Osteoblast (primary cell): ENCODE measurements around the gene OSBPL1A. TPM values are rescaled to one million over a fixed set of nuclear protein-coding genes. Genes with fewer than 3 reads are reported as not detected.

Experiments used
- DNase-seq: peaks from one replicate; pipeline ENCODE4 v3.0.0; 2011; ENCODE audit warnings: low spot score, mixed read lengths; ENCODE audit not compliant: insufficient read length; ENCODE audit errors: missing footprints
- H2AFZ ChIP-seq: 2 replicates; pipeline ENCODE4 v1.6.0; 2011; ENCODE audit warnings: mild to moderate bottlenecking, low read length
- H3K27ac ChIP-seq: 2 replicates; pipeline ENCODE4 v1.5.1; 2011; ENCODE audit warnings: mild to moderate bottlenecking, low read depth, low read length, moderate library complexity
- H3K27me3 ChIP-seq: 2 replicates; pipeline ENCODE4 v1.6.0; 2012; ENCODE audit warnings: mild to moderate bottlenecking, control low read depth, inconsistent platforms, low read length, moderate library complexity; ENCODE audit not compliant: insufficient read depth
- H3K36me3 ChIP-seq: 2 replicates; pipeline ENCODE4 v1.5.1; 2011; ENCODE audit warnings: mild to moderate bottlenecking, low read length, control low read depth, moderate library complexity; ENCODE audit not compliant: insufficient read depth
- H3K4me1 ChIP-seq: 2 replicates; pipeline ENCODE4 v1.5.1; 2011; ENCODE audit warnings: mild to moderate bottlenecking, low read length, control low read depth, moderate library complexity; ENCODE audit not compliant: insufficient read depth
- H3K4me2 ChIP-seq: 2 replicates; pipeline ENCODE4 v1.6.0; 2011; ENCODE audit warnings: mild to moderate bottlenecking, low read length; ENCODE audit not compliant: insufficient read depth
- H3K4me3 ChIP-seq: fragments of 200-600 bp; sonication (generic); 3 replicates; pipeline ENCODE4 v1.5.1; 2012; ENCODE audit warnings: mild to moderate bottlenecking, low read length, inconsistent platforms; ENCODE audit not compliant: insufficient read depth
- H3K79me2 ChIP-seq: 2 replicates; pipeline ENCODE4 v1.6.0; 2012; ENCODE audit warnings: mild to moderate bottlenecking, low read length, control low read depth, inconsistent platforms; ENCODE audit not compliant: insufficient read depth
- H3K9me3 ChIP-seq: 2 replicates; pipeline ENCODE4 v1.5.1; 2011; ENCODE audit warnings: low read depth, low read length, control low read depth
- H4K20me1 ChIP-seq: 2 replicates; pipeline ENCODE4 v1.6.0; 2012; ENCODE audit warnings: mild to moderate bottlenecking, low read length, control low read depth; ENCODE audit not compliant: insufficient read depth
- total RNA-seq: library from RNA; depleted of rRNA; stranded (reverse); fragments of >200 nt; gene quantifications from 2 replicates; pipeline ENCODE4 v1.2.3, GENCODE V29; 2012
- TF ChIP-seq, protein P1 (sequence below): IDR thresholded peaks from 2 replicates; pipeline ENCODE4 v1.5.1; 2011; ENCODE audit warnings: mild to moderate bottlenecking, low read depth, low read length, moderate library complexity; ENCODE audit errors: extremely low read depth

The OSBPL1A gene
- total RNA-seq, 1 donor, result 51.8 TPM

DNA sequence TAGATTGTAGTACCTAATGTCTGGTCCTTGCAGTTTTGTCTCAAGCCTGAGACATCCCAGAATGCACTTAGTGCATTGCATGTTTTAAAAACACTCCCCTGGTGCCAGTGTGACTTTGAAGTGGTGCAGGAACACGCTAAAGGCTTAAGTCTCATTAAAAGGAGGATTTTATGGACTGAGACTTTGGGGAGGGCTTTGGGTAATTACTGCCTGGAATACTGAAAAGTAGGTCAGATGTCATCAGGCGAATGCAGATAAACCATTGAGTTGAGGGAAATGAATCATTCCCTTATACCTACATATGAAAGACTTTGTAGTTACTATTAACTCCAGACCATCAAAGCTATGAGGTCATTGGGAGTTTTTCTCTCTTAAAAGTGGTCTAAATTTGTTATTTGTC lies 3.0 kb upstream of the OSBPL1A start:
- Histone ChIP-seq H3K27ac (no peak overlapping the region), H3K79me2 (no peaks in the 10 kb centered on the region), H3K36me3 (no peaks in the 10 kb centered on the region), H3K4me1 (peaks cover 17% of the 10 kb centered on the region), H4K20me1 (no peaks in the 10 kb centered on the region), H3K27me3 (no peaks in the 10 kb centered on the region), H3K9me3 (no peaks in the 10 kb centered on the region), H3K4me3 (no peak overlapping the region), H3K4me2 (no peak overlapping the region), H2AFZ (no peak overlapping the region)
- TF ChIP-seq, protein P1, sequence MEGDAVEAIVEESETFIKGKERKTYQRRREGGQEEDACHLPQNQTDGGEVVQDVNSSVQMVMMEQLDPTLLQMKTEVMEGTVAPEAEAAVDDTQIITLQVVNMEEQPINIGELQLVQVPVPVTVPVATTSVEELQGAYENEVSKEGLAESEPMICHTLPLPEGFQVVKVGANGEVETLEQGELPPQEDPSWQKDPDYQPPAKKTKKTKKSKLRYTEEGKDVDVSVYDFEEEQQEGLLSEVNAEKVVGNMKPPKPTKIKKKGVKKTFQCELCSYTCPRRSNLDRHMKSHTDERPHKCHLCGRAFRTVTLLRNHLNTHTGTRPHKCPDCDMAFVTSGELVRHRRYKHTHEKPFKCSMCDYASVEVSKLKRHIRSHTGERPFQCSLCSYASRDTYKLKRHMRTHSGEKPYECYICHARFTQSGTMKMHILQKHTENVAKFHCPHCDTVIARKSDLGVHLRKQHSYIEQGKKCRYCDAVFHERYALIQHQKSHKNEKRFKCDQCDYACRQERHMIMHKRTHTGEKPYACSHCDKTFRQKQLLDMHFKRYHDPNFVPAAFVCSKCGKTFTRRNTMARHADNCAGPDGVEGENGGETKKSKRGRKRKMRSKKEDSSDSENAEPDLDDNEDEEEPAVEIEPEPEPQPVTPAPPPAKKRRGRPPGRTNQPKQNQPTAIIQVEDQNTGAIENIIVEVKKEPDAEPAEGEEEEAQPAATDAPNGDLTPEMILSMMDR, result no peak
- no peak for DNase-seq

DNA sequence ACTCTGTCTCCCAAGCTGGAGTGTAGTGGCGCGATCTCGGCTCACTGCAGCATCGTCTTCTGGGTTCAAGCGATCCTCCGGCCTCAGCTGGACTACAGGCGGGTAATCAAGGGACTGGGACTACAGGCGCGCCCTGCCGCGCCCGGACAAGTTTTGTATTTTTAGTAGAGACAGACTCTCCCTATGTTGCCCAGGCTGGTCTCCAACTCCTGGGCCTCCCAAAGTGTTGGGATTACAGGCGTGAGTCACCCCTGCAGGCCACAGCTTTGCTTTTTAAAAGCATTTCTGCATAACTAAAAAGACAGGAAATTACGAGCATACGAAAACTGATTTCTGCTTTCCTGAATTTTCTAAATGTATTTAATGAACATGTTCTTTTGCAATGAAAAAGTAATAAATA lies 916 bp upstream of the OSBPL1A start:
- H3K36me3 ChIP-seq, result no peaks in the 10 kb centered on the region
- peaks cover 3% of the 10 kb centered on the region for H3K79me2 ChIP-seq
- no peaks in the 10 kb centered on the region for H3K9me3 ChIP-seq
- peaks cover 17% of the 10 kb centered on the region for H3K4me1 ChIP-seq
- no peak overlapping the region for H3K4me3 ChIP-seq
- no peak for DNase-seq
- H4K20me1 ChIP-seq, result no peaks in the 10 kb centered on the region
- no peaks in the 10 kb centered on the region for H3K27me3 ChIP-seq
- H3K4me2 ChIP-seq, result peak overlapping the region; percentile 98
- no peak overlapping the region for H3K27ac ChIP-seq
- TF ChIP-seq, protein P1, result no peak
- no peak overlapping the region for H2AFZ ChIP-seq

DNA sequence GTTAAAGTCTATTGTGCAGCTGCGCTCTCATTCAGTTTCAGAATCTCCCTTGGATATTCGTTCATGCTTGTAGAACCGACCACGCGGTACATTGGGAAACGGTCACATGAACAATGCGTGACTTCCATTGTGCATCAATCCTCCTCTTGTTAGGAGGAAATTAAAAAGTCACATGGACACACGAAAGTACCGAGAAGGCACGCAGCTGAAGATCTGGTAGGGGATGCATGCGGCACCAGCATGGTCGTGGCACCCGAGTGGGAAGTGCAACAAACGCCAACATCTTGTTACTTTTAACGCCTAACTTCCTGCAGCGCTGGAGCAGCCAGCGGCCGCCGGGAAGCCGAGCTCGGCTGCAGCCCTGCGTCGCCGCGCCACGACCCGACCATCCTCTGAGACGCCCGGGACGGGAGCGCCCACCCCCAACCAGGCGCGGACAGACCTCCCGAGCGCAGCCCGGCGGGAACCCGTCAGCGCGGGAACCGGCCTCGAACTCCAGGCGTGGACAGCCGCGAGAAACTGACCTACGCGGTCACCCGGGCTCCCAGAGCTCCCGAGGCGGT lies 412 bp downstream of the OSBPL1A start:
- H3K27me3 ChIP-seq, result no peaks in the 10 kb centered on the region
- no peaks in the 10 kb centered on the region for H3K36me3 ChIP-seq
- peaks cover 17% of the 10 kb centered on the region for H3K4me1 ChIP-seq
- peaks cover 7% of the 10 kb centered on the region for H3K79me2 ChIP-seq
- H3K4me2 ChIP-seq, result peak overlapping the region; percentile 98
- H3K27ac ChIP-seq, result peak overlapping the region; percentile 66
- H3K4me3 ChIP-seq, result peak overlapping the region; percentile 82
- DNase-seq, result peak; percentile 79
- H4K20me1 ChIP-seq, result no peaks in the 10 kb centered on the region
- TF ChIP-seq, protein P1, result no peak
- no peaks in the 10 kb centered on the region for H3K9me3 ChIP-seq
- H2AFZ ChIP-seq, result peak overlapping the region; percentile 93

DNA sequence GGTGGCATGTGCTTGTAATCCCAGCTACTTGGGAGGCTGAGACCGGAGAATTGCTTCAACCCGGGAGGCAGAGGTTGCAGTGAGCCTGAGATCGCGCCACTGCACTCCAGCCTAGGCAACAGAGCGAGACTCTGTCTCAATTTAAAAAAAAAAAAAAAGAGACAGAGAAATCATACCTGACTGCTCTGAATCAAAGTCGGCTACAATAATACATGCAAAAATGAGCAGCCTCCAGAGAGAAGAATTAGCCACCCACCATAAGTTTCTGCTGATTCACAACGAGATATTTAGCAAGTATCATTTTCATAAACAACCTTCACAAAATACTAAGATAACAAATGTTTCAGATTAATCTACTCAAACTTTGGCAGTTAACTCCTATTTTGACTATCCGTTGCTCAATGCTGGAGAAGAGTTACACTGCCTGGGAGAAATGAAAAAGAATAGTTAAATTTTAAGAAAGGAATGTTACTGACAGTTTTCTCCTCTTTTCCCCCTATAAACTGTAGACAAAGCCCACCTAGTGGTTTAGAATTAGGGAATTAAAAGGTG lies 1.5 kb downstream of the OSBPL1A start:
- Histone ChIP-seq H3K79me2 (peaks cover 8% of the 10 kb centered on the region), H3K9me3 (no peaks in the 10 kb centered on the region), H2AFZ (no peak overlapping the region), H4K20me1 (no peaks in the 10 kb centered on the region), H3K4me1 (peaks cover 17% of the 10 kb centered on the region), H3K27ac (no peak overlapping the region), H3K36me3 (no peaks in the 10 kb centered on the region), H3K4me2 (peak overlapping the region; percentile 98), H3K4me3 (no peak overlapping the region), H3K27me3 (no peaks in the 10 kb centered on the region)
- TF ChIP-seq, protein P1, result no peak
- no peak for DNase-seq
